NT2/D1 (cell line): Measurements from ENCODE around the gene SIDT1.
A peak's percentile ranks its signal among the peaks of the same experiment; 100 is the strongest.

ENCODE experiments used
- DNase-seq: peaks from one replicate; pipeline ENCODE4 v3.0.0-alpha.2; 2011; ENCODE audit warnings: low read depth, low spot score
- H3K27me3 ChIP-seq: 2 replicates; pipeline ENCODE4 v1.6.0; 2011; ENCODE audit warnings: mild to moderate bottlenecking; ENCODE audit not compliant: insufficient read length, insufficient read depth
- H3K36me3 ChIP-seq: 2 replicates; pipeline ENCODE4 v1.6.1; 2011; ENCODE audit warnings: mild to moderate bottlenecking, low read length, mixed read lengths; ENCODE audit not compliant: insufficient read depth, insufficient read length
- H3K4me1 ChIP-seq: 2 replicates; pipeline ENCODE4 v1.5.1; 2011; ENCODE audit not compliant: insufficient read depth, insufficient read length
- H3K4me3 ChIP-seq: 2 replicates; pipeline ENCODE4 v1.5.1; 2011; ENCODE audit warnings: low read depth; ENCODE audit not compliant: insufficient read length
- H3K9ac ChIP-seq: 2 replicates; pipeline ENCODE4 v1.6.0; 2011; ENCODE audit warnings: low read depth; ENCODE audit not compliant: insufficient read length
- H3K9me3 ChIP-seq: 2 replicates; pipeline ENCODE4 v1.5.1; 2011; ENCODE audit warnings: mild to moderate bottlenecking, low read length; ENCODE audit not compliant: insufficient read depth
- SUZ12 ChIP-seq: IDR thresholded peaks from 2 replicates; pipeline ENCODE4 v1.6.1; 2011; ENCODE audit not compliant: insufficient read length, insufficient read depth; ENCODE audit errors: extremely low read depth
- YY1 ChIP-seq: IDR thresholded peaks from 2 replicates; pipeline ENCODE4 v1.6.1; 2011; ENCODE audit not compliant: insufficient read length, insufficient read depth
- ZNF274 ChIP-seq: IDR thresholded peaks from 2 replicates; pipeline ENCODE4 v1.6.1; 2011; ENCODE audit warnings: mild to moderate bottlenecking, low read depth, low read length

SIDT1 gene

DNA sequence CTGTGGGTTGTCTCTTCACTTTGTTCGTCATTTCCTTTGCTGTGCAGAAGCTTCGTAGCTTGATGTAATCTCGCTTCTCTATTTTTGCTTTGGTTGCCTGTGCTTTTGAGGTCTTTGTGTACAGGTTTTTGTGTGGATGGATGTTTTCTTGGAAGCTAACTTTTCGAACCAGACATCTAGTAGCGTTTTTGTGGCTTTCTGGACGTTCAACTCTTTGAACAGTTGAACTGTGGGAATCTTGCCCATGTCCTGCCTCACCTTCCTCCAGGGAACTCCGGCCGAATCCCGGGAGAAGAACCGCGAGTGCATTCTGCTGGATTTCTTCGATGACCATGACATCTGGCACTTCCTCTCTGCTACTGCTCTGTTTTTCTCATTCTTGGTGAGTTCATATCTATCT lies 93.5 kb downstream of the SIDT1 start:
- H3K27me3 ChIP-seq: no peaks in the 10 kb centered on the region
- DNase-seq: no peak
- H3K9me3 ChIP-seq: no peaks in the 10 kb centered on the region
- H3K4me1 ChIP-seq: no peaks in the 10 kb centered on the region
- H3K9ac ChIP-seq: no peak overlapping the region
- H3K36me3 ChIP-seq: no peaks in the 10 kb centered on the region
- no peak overlapping the region for H3K4me3 ChIP-seq
- no peak for TF ChIP-seq SUZ12
- no peak for TF ChIP-seq YY1
- no peak for TF ChIP-seq ZNF274

DNA sequence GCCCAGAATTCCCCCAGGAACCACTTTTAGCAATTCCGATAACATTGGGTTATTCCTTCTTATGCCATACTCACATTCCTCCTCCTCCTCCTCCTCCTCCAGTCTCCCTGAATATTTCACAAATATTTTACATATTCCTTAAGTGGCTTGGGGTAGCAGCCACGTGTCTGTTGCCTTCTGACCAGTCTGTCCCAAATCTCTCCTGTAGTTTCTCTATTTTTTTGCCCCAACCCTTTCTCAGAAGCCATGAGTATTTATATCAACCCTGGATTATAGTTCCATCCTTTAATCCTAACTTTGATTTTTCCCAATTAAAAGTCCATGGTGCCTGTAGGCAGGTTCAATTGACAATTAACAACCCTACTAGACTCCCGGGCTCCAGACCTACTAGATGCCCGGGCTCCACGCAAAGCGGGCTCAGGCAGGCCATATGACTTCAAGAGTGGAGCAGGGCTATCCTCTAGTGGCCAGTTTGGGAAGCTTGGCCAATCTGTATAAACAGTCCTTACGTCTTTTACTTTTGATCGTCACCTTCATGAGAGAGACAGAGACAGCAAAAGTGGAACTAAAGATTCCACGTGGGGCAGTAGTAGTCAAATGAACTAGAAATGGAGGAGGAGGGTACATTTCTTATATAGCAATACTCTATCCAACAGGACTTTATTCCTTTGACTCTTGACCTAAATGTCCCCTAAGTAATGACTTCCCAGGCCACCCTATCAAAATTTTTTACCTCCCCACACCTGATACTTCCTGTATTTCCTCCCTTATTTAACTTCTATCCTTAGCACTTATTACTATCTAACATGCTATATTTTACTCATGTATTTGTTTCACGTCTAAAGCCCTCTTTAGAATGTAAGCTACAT lies 94.4 kb downstream of the SIDT1 start:
- TF ChIP-seq ZNF274 (no peak), SUZ12 (no peak), YY1 (no peak)

DNA sequence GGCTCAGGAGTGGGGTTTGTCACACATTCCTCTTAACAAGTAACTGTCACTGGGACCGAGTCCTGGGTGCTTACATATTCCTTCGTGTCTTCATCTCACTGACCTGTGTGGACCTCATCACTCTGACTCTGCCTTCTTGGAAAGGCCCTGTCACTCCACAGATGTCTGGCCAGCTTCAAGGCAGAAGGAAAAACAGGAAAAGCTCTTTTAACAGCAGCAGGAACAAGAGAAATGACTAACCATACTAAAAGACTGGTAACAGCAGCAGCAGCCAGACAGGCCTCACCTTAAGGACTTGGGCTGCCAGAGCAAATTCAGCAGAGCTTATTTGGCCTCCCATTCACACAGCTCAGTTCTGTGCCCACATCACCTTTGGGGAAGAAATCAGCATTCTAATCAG lies 96.0 kb downstream of the SIDT1 start:
- Histone ChIP-seq H3K27me3 (no peaks in the 10 kb centered on the region), H3K4me1 (no peaks in the 10 kb centered on the region), H3K9ac (no peak overlapping the region), H3K36me3 (no peaks in the 10 kb centered on the region), H3K4me3 (no peak overlapping the region), H3K9me3 (no peaks in the 10 kb centered on the region)
- TF ChIP-seq YY1 (no peak), SUZ12 (no peak), ZNF274 (no peak)
- no peak for DNase-seq

More for the DNA sequence above, 94.4 kb downstream of the SIDT1 start:
- peak; percentile 61 for DNase-seq
- H3K36me3 ChIP-seq: no peaks in the 10 kb centered on the region
- H3K9ac ChIP-seq: no peak overlapping the region
- H3K4me3 ChIP-seq: no peak overlapping the region
- H3K9me3 ChIP-seq: no peaks in the 10 kb centered on the region
- H3K4me1 ChIP-seq: no peaks in the 10 kb centered on the region
- no peaks in the 10 kb centered on the region for H3K27me3 ChIP-seq

DNA sequence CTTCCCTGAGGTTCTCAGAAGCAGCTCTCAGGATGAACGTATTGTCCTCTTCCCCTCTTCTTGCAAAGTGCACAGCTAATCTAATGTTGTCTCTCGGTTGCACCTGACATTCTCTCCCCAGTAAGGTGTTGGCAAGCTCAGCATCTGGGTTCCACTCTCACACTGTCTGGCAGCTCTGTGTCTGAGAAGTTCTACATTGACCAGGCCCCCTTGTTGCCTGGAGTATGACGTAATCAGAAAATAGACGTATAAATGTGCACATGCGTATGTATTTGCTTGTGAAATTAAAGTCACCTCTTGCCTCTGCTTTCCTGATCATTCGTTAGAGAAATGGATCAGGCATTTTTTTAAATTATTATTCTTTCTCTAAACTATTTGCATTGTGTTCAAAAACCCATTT lies 96.4 kb downstream of the SIDT1 start:
- no peaks in the 10 kb centered on the region for H3K36me3 ChIP-seq
- TF ChIP-seq YY1 (no peak), SUZ12 (no peak), ZNF274 (no peak)
- H3K9ac ChIP-seq: no peak overlapping the region
- H3K9me3 ChIP-seq: no peaks in the 10 kb centered on the region
- no peak overlapping the region for H3K4me3 ChIP-seq
- H3K4me1 ChIP-seq: no peaks in the 10 kb centered on the region
- no peak for DNase-seq
- H3K27me3 ChIP-seq: no peaks in the 10 kb centered on the region

DNA sequence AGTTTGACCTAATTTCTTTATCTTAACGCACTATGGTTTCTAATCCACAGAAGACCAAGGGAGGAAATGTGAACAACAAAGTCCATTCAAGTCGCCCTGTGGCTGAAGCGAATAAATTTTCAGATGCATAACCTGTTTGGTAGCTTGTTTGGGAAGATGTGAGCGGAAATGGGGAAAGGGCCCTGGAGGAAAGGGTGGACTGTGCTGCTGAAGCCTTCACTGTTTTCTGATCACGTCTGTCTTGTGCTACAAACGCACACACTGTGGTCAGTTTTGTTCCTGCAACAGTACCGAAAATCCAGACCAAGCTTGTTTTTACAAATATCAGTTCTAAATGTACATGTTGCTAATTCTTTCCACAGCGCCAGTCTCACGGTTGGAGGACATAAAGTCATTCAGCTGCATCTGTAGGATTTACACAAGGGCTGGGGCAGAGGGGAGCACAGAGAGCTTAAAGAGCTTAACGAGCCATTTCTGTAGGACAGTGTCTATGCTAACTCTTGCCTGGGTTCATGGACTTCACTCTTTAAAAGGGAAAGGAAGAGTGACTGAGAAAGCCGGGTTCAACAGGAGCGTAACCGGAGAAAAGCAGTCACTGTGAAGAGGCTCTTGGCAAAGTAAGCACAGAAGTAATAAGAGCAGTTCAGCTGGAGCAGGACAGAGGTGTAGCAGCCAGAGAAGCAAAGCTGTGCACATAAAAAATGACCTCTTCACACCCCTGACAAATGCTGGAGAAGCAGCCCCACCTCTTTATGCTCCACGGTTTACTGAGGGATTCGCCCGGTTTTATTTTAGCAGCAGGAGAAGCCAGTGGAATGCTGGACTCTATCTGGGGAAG lies 97.4 kb downstream of the SIDT1 start:
- no peak overlapping the region for H3K4me3 ChIP-seq
- H3K9ac ChIP-seq: no peak overlapping the region
- TF ChIP-seq ZNF274 (no peak), YY1 (no peak), SUZ12 (no peak)
- H3K4me1 ChIP-seq: no peaks in the 10 kb centered on the region
- H3K27me3 ChIP-seq: no peaks in the 10 kb centered on the region
- H3K36me3 ChIP-seq: no peaks in the 10 kb centered on the region
- DNase-seq: no peak
- H3K9me3 ChIP-seq: no peaks in the 10 kb centered on the region

DNA sequence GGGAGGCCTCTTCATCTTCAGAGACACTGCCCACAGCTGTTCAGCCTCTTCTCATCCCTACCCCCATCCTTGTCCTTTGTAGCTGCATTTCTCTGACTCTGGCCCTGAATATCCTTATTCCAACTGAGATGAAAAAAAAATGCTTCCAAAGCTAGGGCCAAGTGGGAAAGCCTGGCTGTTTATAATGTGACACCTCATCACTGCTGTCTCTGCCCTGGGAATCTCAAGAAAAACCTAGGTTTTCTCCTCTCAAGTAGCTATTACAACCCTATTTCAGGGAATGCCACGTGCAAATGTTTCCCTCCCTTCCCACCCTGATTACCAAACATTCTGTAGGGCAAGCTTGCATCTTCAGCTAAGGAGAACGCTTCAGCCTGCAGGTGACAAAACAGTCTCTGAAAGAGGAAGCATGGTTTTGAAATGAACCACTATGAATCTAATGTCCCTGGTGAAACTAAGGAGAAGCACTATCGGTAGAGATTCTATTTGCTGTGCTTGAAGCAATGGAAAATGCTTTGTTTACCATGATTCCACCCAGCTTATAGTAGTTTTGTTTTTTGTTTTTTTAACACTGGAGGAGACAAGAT lies 98.7 kb downstream of the SIDT1 start:
- H3K9me3 ChIP-seq: no peaks in the 10 kb centered on the region
- TF ChIP-seq YY1 (no peak), SUZ12 (no peak), ZNF274 (no peak)
- H3K4me1 ChIP-seq: no peaks in the 10 kb centered on the region
- no peaks in the 10 kb centered on the region for H3K27me3 ChIP-seq
- H3K36me3 ChIP-seq: no peaks in the 10 kb centered on the region
- no peak overlapping the region for H3K4me3 ChIP-seq
- H3K9ac ChIP-seq: no peak overlapping the region
- no peak for DNase-seq

DNA sequence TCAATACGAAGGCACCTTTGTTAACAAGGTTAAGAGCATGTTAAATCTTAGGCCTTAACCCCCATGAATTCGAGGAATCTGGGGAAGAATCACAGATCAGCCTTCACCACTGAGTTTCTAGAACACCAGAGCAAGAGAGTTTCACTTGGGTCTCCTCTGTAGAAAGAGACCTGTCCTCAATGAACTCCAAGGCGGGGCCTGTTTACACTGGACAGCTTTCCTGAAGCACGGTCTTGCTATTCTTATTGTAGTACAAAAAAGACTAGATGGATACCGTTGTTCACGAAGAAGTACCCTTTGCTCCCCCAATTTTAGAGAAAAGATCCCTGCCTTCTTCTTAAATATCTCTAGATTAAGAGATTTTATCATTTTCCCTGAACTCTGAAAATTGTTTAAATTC lies 99.2 kb downstream of the SIDT1 start:
- Histone ChIP-seq H3K4me3 (no peak overlapping the region), H3K4me1 (no peaks in the 10 kb centered on the region), H3K27me3 (no peaks in the 10 kb centered on the region), H3K9me3 (no peaks in the 10 kb centered on the region), H3K36me3 (no peaks in the 10 kb centered on the region), H3K9ac (no peak overlapping the region)
- TF ChIP-seq ZNF274 (no peak), YY1 (no peak), SUZ12 (no peak)
- DNase-seq: no peak
